ENCODE measurements around the gene BCO1.

GRCh38 chr16:81318711-81319110 is 80.2 kb downstream of the BCO1 start:
- no peak for TF ChIP-seq CTCF (conservative IDR thresholded peaks at IDR 0.05; ENCODE audit: low read depth, low read length)
- no peak for TF ChIP-seq POLR2A (IDR thresholded peaks at IDR 0.05; ENCODE audit: low read depth, low read length)
- TF ChIP-seq MXI1 (IDR thresholded peaks at IDR 0.05; ENCODE audit: borderline replicate concordance, low read depth, low read length), result no peak
- TF ChIP-seq USF2 (IDR thresholded peaks at IDR 0.05; ENCODE audit: low read depth, low read length), result no peak
- TF ChIP-seq CEBPB (IDR thresholded peaks at IDR 0.05; ENCODE audit: low read depth, low read length), result no peak
- no peak for TF ChIP-seq MAFK (IDR thresholded peaks at IDR 0.05; ENCODE audit: low read depth, low read length)
- TF ChIP-seq FOS (IDR thresholded peaks at IDR 0.05; ENCODE audit: low read depth, low read length), result no peak
- no peak for TF ChIP-seq ELK1 (IDR thresholded peaks at IDR 0.05; ENCODE audit: borderline replicate concordance, low read depth, low read length)
- TF ChIP-seq RCOR1 (IDR thresholded peaks at IDR 0.05; ENCODE audit: insufficient replicate concordance, low read length), result no peak

Data from IMR-90 (cell line).